Liver (tissue), 9 donors: ENCODE results near the gene BRINP3. TPM values are rescaled to one million over a fixed set of nuclear protein-coding genes. Genes with fewer than 3 reads are reported as not detected.

Experiments used
- DNase-seq: peaks from one replicate; pipeline ENCODE4 v3.0.0-alpha.2; 2017; ENCODE audit warnings: low spot score
- H3K27ac ChIP-seq, 2 donors: one replicate each; pipeline ENCODE4 v1.7.0; 2013; ENCODE audit warnings: inconsistent platforms in 2 of 2, low read length in 2 of 2, control low read depth in 1 of 2, low read depth in 1 of 2, mild to moderate bottlenecking in 1 of 2
- H3K27me3 ChIP-seq, 4 donors: one replicate each; pipeline versions ENCODE4 v1.6.1 to v1.7.0; 2013; ENCODE audit warnings: low read length in 3 of 4, inconsistent platforms in 1 of 4, mild to moderate bottlenecking in 1 of 4, moderate library complexity in 1 of 4; ENCODE audit not compliant: control insufficient read depth in 4 of 4, insufficient read depth in 4 of 4
- H3K36me3 ChIP-seq, 4 donors: one replicate each; pipeline versions ENCODE4 v1.6.1 to v1.7.0; 2013; ENCODE audit warnings: low read length in 3 of 4, mild to moderate bottlenecking in 3 of 4, low read depth in 1 of 4, moderate library complexity in 1 of 4; ENCODE audit not compliant: control insufficient read depth in 4 of 4, insufficient read depth in 3 of 4
- H3K4me1 ChIP-seq, 4 donors: one replicate each; pipeline versions ENCODE4 v1.6.1 to v1.7.0; 2013; ENCODE audit warnings: low read length in 3 of 4, mild to moderate bottlenecking in 3 of 4, moderate library complexity in 1 of 4; ENCODE audit not compliant: control insufficient read depth in 4 of 4, insufficient read depth in 4 of 4
- H3K4me3 ChIP-seq, 3 donors: one replicate each; pipeline versions ENCODE4 v1.6.1 to v1.7.0; 2013; ENCODE audit warnings: low read length in 3 of 3, control low read depth in 1 of 3, low read depth in 1 of 3, mild to moderate bottlenecking in 1 of 3
- H3K9ac ChIP-seq, 2 donors: one replicate each; pipeline ENCODE4 v1.7.0; 2013; ENCODE audit warnings: low read length in 2 of 2, mild to moderate bottlenecking in 2 of 2, moderate library complexity in 2 of 2, control low read depth in 1 of 2, low read depth in 1 of 2
- H3K9me3 ChIP-seq, 4 donors: one replicate each; pipeline versions ENCODE4 v1.6.1 to v1.7.0; 2013; ENCODE audit warnings: low read length in 3 of 4; ENCODE audit not compliant: control insufficient read depth in 4 of 4
- EGR1 ChIP-seq, 2 donors: IDR thresholded peaks; 2 replicates each; pipeline ENCODE4 v1.6.1; 2016 to 2018; ENCODE audit warnings: antibody characterized with exemption in 2 of 2, low read depth in 2 of 2
- FOXA1 ChIP-seq: IDR thresholded peaks from 2 replicates; pipeline ENCODE4 v1.6.1; 2016; ENCODE audit warnings: antibody characterized with exemption
- FOXA2 ChIP-seq: IDR thresholded peaks from 2 replicates; pipeline ENCODE4 v1.6.1; 2016; ENCODE audit warnings: antibody characterized with exemption
- GABPA ChIP-seq, 2 donors: IDR thresholded peaks in 1 of 2; conservative IDR thresholded peaks in 1 of 2; 2 replicates each; pipeline ENCODE4 v1.6.1; 2016; ENCODE audit warnings: antibody characterized with exemption in 2 of 2, mild to moderate bottlenecking in 1 of 2, moderate library complexity in 1 of 2
- HNF4A ChIP-seq, 2 donors: conservative IDR thresholded peaks; 2 replicates each; pipeline ENCODE4 v1.6.1; 2016; ENCODE audit warnings: antibody characterized with exemption in 2 of 2, mild to moderate bottlenecking in 2 of 2
- HNF4G ChIP-seq: IDR thresholded peaks from 2 replicates; pipeline ENCODE4 v1.6.1; 2016; ENCODE audit warnings: antibody characterized with exemption
- JUND ChIP-seq, 2 donors: IDR thresholded peaks; 2 replicates each; pipeline ENCODE4 v1.6.1; 2016; ENCODE audit warnings: antibody characterized with exemption in 2 of 2
- NR2F2 ChIP-seq: IDR thresholded peaks from 2 replicates; pipeline ENCODE4 v1.6.1; 2016; ENCODE audit warnings: antibody characterized with exemption
- RAD21 ChIP-seq, 2 donors: IDR thresholded peaks; 2 replicates each; pipeline ENCODE4 v1.6.1; 2016; ENCODE audit warnings: antibody characterized with exemption in 2 of 2, mild to moderate bottlenecking in 2 of 2
- REST ChIP-seq: IDR thresholded peaks from 2 replicates; pipeline ENCODE4 v1.6.1; 2016; ENCODE audit warnings: antibody characterized with exemption, mild to moderate bottlenecking
- RXRA ChIP-seq, 2 donors: IDR thresholded peaks; 2 replicates each; pipeline ENCODE4 v1.6.1; 2017 to 2018; ENCODE audit warnings: antibody characterized with exemption in 2 of 2, mild to moderate bottlenecking in 1 of 2
- SP1 ChIP-seq: IDR thresholded peaks from 2 replicates; pipeline ENCODE4 v1.6.1; 2018; ENCODE audit warnings: antibody characterized with exemption, mild to moderate bottlenecking
- TAF1 ChIP-seq: conservative IDR thresholded peaks from 2 replicates; pipeline ENCODE4 v1.6.1; 2016; ENCODE audit warnings: antibody characterized with exemption, mild to moderate bottlenecking
- YY1 ChIP-seq: IDR thresholded peaks from 2 replicates; pipeline ENCODE4 v1.6.1; 2016; ENCODE audit warnings: antibody characterized with exemption, mild to moderate bottlenecking
- WGBS: extraction: QIAGEN DNeasy Blood & Tissue Kit; methylation state at CpG from one replicate; pipeline ENCODE4 v1.1.7; 2013; 5-methylcytosine and 5-hydroxymethylcytosine counted together
- polyA plus RNA-seq, 2 donors: library from polyadenylated mRNA; stranded (reverse) in 1 of 2; unstranded in 1 of 2; fragments of 200-250 nt in 1 of 2; fragments of >200 nt in 1 of 2; fragmentation: Nextera tagmentation in 1 of 2; extraction: Ambion mirVana in 1 of 2; gene quantifications; one replicate each; pipeline versions ENCODE4 v1.2.1 to v1.2.3, GENCODE V29; 2013 to 2015
- total RNA-seq, 2 donors: library from RNA; depleted of rRNA; stranded (reverse); fragments of >200 nt; gene quantifications; one replicate each; pipeline ENCODE4 v1.2.3, GENCODE V29; 2014
- TF ChIP-seq, protein P1 (sequence below): IDR thresholded peaks from 2 replicates; pipeline ENCODE4 v1.6.1; 2016; ENCODE audit warnings: antibody characterized with exemption
- TF ChIP-seq, protein P2 (sequence below): fragments of 150-350 bp; IDR thresholded peaks from 2 replicates; pipeline ENCODE4 v1.5.1; 2017; ENCODE audit warnings: improper control_type of control experiment, low read depth, low read length; ENCODE audit not compliant: missing input control
- TF ChIP-seq, protein P3 (sequence below): IDR thresholded peaks from 2 replicates; pipeline ENCODE4 v1.6.1; 2016; ENCODE audit warnings: antibody characterized with exemption
- donor health status: healthy.
- donor health status: healthy.
- donor health status: healthy.
- donor health status: healthy.
- donor health status: healthy.

Gene BRINP3
- total and polyA plus RNA-seq, 4 donors: 0.02 TPM; not detected in 3

- 75% methylated on average over 2 of the region's 2 CpGs for WGBS
Observed at GRCh38 chr1:190472042-190472441, 5.6 kb downstream of the BRINP3 start.

GRCh38 chr1:190464690-190465089 is 13.0 kb downstream of the BRINP3 start:
- WGBS: 44% methylated on average over 2 of the region's 2 CpGs
- DNase-seq: no peak
- H3K4me3 ChIP-seq: no peak overlapping the region
- no peaks in the 10 kb centered on the region for H3K4me1 ChIP-seq
- H3K9ac ChIP-seq: no peak overlapping the region
- no peaks in the 10 kb centered on the region for H3K9me3 ChIP-seq
- TF ChIP-seq REST: no peak
- TF ChIP-seq GABPA (IDR thresholded peaks at IDR 0.05 in 1 of 2, conservative IDR thresholded peaks at IDR 0.05 in 1 of 2): no peak
- TF ChIP-seq FOXA2: no peak
- TF ChIP-seq RAD21 (IDR thresholded peaks at IDR 0.05): no peak
- TF ChIP-seq RXRA (IDR thresholded peaks at IDR 0.05): no peak
- no peak for TF ChIP-seq HNF4G
- TF ChIP-seq SP1: no peak
- no peaks in the 10 kb centered on the region for H3K27me3 ChIP-seq
- no peaks in the 10 kb centered on the region for H3K36me3 ChIP-seq
- H3K27ac ChIP-seq: no peak overlapping the region

More at GRCh38 chr1:190472042-190472441, 5.6 kb downstream of the BRINP3 start:
- DNase-seq: no peak
- Histone ChIP-seq H3K4me1 (no peaks in the 10 kb centered on the region), H3K9me3 (no peaks in the 10 kb centered on the region), H3K27ac (no peak overlapping the region), H3K27me3 (peaks cover 0 to 15% (median 5%) of the 10 kb centered on the region in 4 donors), H3K9ac (no peak overlapping the region), H3K4me3 (no peak overlapping the region), H3K36me3 (no peaks in the 10 kb centered on the region)
- TF ChIP-seq SP1 (no peak), RXRA (IDR thresholded peaks at IDR 0.05) (no peak)
- TF ChIP-seq, protein P1, sequence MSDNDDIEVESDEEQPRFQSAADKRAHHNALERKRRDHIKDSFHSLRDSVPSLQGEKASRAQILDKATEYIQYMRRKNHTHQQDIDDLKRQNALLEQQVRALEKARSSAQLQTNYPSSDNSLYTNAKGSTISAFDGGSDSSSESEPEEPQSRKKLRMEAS: no peak

GRCh38 chr1:190456129-190456528 is 21.5 kb downstream of the BRINP3 start:
- no peaks in the 10 kb centered on the region for H3K4me1 ChIP-seq
- WGBS: 75% methylated on average over 3 of the region's 3 CpGs
- H3K27ac ChIP-seq: no peak overlapping the region
- TF ChIP-seq, protein P1: no peak
- TF ChIP-seq REST (no peak), HNF4G (no peak), GABPA (IDR thresholded peaks at IDR 0.05 in 1 of 2, conservative IDR thresholded peaks at IDR 0.05 in 1 of 2) (no peak), RAD21 (IDR thresholded peaks at IDR 0.05) (no peak), SP1 (no peak), NR2F2 (no peak), YY1 (no peak), TAF1 (no peak), HNF4A (conservative IDR thresholded peaks at IDR 0.05) (no peak), EGR1 (IDR thresholded peaks at IDR 0.05; ENCODE audit: low read depth in 2 of 2) (no peak), FOXA1 (no peak), JUND (IDR thresholded peaks at IDR 0.05) (no peak)
- TF ChIP-seq, protein P2, sequence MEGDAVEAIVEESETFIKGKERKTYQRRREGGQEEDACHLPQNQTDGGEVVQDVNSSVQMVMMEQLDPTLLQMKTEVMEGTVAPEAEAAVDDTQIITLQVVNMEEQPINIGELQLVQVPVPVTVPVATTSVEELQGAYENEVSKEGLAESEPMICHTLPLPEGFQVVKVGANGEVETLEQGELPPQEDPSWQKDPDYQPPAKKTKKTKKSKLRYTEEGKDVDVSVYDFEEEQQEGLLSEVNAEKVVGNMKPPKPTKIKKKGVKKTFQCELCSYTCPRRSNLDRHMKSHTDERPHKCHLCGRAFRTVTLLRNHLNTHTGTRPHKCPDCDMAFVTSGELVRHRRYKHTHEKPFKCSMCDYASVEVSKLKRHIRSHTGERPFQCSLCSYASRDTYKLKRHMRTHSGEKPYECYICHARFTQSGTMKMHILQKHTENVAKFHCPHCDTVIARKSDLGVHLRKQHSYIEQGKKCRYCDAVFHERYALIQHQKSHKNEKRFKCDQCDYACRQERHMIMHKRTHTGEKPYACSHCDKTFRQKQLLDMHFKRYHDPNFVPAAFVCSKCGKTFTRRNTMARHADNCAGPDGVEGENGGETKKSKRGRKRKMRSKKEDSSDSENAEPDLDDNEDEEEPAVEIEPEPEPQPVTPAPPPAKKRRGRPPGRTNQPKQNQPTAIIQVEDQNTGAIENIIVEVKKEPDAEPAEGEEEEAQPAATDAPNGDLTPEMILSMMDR: no peak
- TF ChIP-seq, protein P3, sequence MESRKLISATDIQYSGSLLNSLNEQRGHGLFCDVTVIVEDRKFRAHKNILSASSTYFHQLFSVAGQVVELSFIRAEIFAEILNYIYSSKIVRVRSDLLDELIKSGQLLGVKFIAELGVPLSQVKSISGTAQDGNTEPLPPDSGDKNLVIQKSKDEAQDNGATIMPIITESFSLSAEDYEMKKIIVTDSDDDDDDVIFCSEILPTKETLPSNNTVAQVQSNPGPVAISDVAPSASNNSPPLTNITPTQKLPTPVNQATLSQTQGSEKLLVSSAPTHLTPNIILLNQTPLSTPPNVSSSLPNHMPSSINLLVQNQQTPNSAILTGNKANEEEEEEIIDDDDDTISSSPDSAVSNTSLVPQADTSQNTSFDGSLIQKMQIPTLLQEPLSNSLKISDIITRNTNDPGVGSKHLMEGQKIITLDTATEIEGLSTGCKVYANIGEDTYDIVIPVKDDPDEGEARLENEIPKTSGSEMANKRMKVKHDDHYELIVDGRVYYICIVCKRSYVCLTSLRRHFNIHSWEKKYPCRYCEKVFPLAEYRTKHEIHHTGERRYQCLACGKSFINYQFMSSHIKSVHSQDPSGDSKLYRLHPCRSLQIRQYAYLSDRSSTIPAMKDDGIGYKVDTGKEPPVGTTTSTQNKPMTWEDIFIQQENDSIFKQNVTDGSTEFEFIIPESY: no peak

More at GRCh38 chr1:190456129-190456528, 21.5 kb downstream of the BRINP3 start:
- no peaks in the 10 kb centered on the region for H3K9me3 ChIP-seq
- DNase-seq: no peak
- H3K36me3 ChIP-seq: no peaks in the 10 kb centered on the region
- H3K9ac ChIP-seq: no peak overlapping the region
- H3K4me3 ChIP-seq: no peak overlapping the region
- H3K27me3 ChIP-seq: peaks cover 0 to 3% (median 0%) of the 10 kb centered on the region in 4 donors
